Mucosa of rectum (tissue), 2 donors: ENCODE data around the gene FANCD2OS.
"Not testable (repeated sequence)": the region's sequence is repeated elsewhere in the genome, so short reads cannot be mapped to it uniquely, and the experiment has no call there.

Experiments
- H3K27ac ChIP-seq, 2 donors: one replicate each; pipeline ENCODE4 v1.7.0; 2013; ENCODE audit warnings: inconsistent platforms in 2 of 2, low read depth in 2 of 2, low read length in 2 of 2
- H3K27me3 ChIP-seq, 2 donors: one replicate each; pipeline ENCODE4 v1.7.0; 2013; ENCODE audit warnings: low read length in 2 of 2; ENCODE audit not compliant: control insufficient read depth in 2 of 2, insufficient read depth in 2 of 2
- H3K36me3 ChIP-seq, 2 donors: one replicate each; pipeline ENCODE4 v1.7.0; 2013; ENCODE audit warnings: low read length in 2 of 2; ENCODE audit not compliant: control insufficient read depth in 2 of 2, insufficient read depth in 2 of 2
- H3K4me1 ChIP-seq, 2 donors: one replicate each; pipeline ENCODE4 v1.7.0; 2013; ENCODE audit warnings: low read length in 2 of 2, mild to moderate bottlenecking in 1 of 2; ENCODE audit not compliant: control insufficient read depth in 2 of 2, insufficient read depth in 2 of 2
- H3K4me3 ChIP-seq, 2 donors: one replicate each; pipeline ENCODE4 v1.7.0; 2013; ENCODE audit warnings: low read length in 2 of 2
- H3K9ac ChIP-seq, 2 donors: one replicate each; pipeline ENCODE4 v1.7.0; 2013; ENCODE audit warnings: low read length in 2 of 2, low read depth in 1 of 2, mild to moderate bottlenecking in 1 of 2
- H3K9me3 ChIP-seq, 2 donors: one replicate each; pipeline ENCODE4 v1.7.0; 2013; ENCODE audit warnings: low read length in 2 of 2; ENCODE audit not compliant: control insufficient read depth in 2 of 2
- donor health status: healthy.
- donor health status: Normal muscosa, but diverticular disease.

Gene FANCD2OS

DNA sequence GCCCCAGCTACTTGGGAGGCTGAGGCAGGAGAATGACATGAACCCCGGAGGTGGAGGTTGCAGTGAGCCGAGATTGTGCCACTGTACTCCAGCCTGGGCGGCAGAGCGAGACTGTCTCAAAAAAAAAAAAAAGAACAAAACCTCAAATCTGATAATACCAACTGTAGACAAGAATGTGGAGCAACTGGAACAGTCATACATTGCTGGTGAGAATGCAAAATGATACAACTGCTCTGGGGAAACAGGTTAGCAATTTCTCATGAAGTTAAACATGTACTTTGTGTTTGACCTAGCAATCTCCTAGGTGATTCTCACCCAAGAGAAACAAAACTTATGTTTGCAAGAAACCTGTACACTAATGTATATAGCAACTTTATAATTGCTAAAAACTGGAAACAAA, 29.1 kb upstream of the FANCD2OS start:
- Histone ChIP-seq H3K4me1 (no peaks in the 10 kb centered on the region), H3K9me3 (no peaks in the 10 kb centered on the region), H3K36me3 (no peaks in the 10 kb centered on the region), H3K27ac (no peak overlapping the region), H3K4me3 (no peak overlapping the region), H3K27me3 (no peaks in the 10 kb centered on the region), H3K9ac (no peak overlapping the region)

DNA sequence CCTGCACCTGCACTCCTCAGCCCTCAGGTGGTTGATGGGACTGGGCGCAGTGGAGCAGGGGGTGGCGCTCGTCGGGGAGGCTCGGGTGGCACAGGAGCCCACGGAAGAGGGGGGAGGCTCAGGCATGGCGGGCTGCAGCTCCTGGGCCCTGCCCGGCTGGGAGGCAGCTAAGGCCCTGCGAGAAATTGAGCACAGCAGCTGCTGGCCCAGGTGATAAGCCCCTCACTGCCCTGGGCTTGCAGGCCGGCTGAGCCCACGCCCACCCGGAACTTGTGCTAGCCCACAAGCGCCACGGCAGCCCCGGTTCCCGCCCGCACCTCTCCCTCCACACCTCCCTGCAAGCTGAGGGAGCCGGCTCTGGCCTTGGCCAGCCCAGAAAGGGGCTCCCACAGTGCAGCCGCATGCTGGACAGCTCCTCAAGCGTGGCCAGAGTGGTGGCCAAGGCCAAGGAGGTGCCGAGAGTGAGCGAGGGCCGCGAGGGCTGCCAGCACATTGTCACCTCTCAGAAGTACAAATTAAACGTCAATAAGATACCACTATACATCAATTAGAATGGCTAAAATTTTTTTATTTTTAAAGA, 28.5 kb upstream of the FANCD2OS start:
- Histone ChIP-seq H3K4me3 (no peak overlapping the region), H3K36me3 (no peaks in the 10 kb centered on the region), H3K27me3 (no peaks in the 10 kb centered on the region), H3K9me3 (no peaks in the 10 kb centered on the region), H3K27ac (no peak overlapping the region), H3K4me1 (no peaks in the 10 kb centered on the region), H3K9ac (no peak overlapping the region)

DNA sequence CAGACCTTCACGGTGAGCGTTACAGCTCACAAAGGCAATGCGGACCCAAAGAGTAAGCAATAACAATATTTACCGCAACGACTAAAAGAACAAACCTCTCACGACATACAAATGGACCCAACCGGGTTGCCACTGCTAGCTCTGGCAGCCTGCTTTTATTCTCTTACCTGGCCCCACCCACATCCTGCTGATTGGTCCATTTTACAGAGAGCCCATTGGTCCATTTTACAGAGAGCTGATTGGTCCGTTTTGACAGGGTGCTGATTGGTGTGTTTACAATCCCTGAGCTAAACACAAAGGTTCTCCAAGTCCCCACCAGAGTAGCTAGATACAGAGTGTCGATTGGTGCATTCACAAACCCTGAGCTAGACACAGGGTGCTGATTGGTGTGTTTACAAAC, 27.8 kb upstream of the FANCD2OS start:
- not testable (repeated sequence) for H3K27me3 ChIP-seq, H3K4me3 ChIP-seq, H3K9me3 ChIP-seq, H3K36me3 ChIP-seq, H3K9ac ChIP-seq, H3K27ac ChIP-seq, H3K4me1 ChIP-seq

DNA sequence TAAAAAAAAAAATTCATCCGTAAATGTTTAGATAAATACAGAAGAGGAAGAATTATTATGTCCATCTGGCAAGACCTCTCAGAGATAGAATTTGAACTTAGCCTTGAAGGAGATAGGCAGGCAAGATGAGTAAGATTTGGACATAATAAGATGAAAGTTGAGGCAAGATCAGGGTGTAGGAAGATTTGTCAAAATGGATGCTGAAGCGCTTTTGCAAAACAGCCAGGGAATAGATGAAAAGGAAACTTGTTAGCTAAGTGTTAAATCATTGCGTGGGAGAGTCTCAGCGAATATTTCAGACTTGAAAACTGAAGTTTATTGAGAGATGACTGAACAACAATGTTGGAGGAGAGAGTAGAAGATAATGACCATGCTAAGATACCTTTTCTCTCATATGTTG, 14.7 kb upstream of the FANCD2OS start:
- Histone ChIP-seq H3K9ac (no peak overlapping the region), H3K4me1 (no peaks in the 10 kb centered on the region), H3K36me3 (peaks cover 19 to 25% of the 10 kb centered on the region in 2 donors)

DNA sequence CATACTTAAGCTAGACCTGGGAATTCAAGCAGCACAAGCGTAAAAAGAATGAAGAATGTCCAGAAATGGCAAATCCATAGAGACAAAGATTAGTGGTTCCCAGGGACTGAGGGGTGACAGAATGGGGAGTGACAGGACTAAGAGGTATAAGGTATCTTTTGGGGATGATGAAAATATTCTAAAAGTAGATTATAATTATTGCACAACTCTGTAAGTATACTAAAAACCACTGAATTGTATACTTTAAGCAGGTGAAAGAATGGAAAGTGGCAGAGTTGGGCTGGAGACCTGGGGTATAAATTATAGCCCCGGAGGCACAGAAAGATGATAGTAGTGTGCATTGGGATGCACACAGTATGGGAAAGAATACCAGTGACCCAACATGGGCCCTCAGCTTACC, 13.0 kb upstream of the FANCD2OS start:
- Histone ChIP-seq H3K27ac (no peak overlapping the region), H3K9me3 (no peaks in the 10 kb centered on the region), H3K36me3 (peaks cover 5 to 14% of the 10 kb centered on the region in 2 donors), H3K27me3 (no peaks in the 10 kb centered on the region), H3K4me3 (no peak overlapping the region), H3K9ac (no peak overlapping the region), H3K4me1 (peaks cover 6 to 9% of the 10 kb centered on the region in 2 donors)

More for the DNA sequence above, 14.7 kb upstream of the FANCD2OS start:
- Histone ChIP-seq H3K27me3 (no peaks in the 10 kb centered on the region), H3K9me3 (no peaks in the 10 kb centered on the region), H3K27ac (no peak overlapping the region), H3K4me3 (no peak overlapping the region)

DNA sequence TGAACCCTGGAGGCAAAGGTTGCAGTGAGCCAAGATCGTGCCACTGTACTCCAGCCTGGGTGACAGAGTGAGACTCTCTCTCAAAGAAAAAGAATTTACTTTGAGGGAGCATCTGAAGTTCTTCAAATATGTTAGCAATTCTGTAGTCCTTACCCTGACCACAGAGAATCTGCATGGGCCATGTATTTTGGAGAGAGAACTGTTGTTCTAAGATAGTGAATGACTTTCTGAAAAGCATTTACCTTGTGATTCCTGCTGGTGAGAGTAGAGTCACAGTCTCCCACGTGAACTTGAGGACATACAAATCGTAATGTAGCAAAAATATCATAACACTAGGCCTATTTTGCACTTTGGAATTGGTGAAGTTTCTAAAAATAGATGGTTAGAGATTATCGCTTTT, 11.3 kb upstream of the FANCD2OS start:
- H3K36me3 ChIP-seq = peaks cover 3 to 6% of the 10 kb centered on the region in 2 donors
- H3K27me3 ChIP-seq = no peaks in the 10 kb centered on the region
- no peaks in the 10 kb centered on the region for H3K9me3 ChIP-seq
- H3K4me1 ChIP-seq = peaks cover 6 to 10% of the 10 kb centered on the region in 2 donors
- H3K27ac ChIP-seq = no peak overlapping the region
- H3K9ac ChIP-seq = no peak overlapping the region
- H3K4me3 ChIP-seq = no peak overlapping the region

DNA sequence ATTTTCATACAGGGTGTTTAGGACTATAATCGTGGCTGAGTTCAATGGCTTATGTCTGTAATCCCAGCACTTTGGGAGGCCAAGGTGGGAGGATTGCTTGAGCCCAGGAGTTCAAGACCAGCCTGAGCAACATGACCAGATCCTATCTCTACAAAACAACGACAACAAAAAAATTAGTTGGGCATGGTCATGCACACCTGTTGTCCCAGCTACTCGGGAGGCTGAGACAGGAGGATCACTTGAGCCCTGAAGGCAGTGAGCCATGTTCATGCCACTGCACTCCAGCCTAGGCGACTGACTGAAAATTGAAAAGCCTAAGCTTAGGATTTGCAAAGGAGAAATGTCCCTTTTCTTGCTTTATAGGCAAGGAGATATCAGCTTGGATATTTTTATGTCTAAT, 8.9 kb upstream of the FANCD2OS start:
- no peaks in the 10 kb centered on the region for H3K27me3 ChIP-seq
- H3K4me3 ChIP-seq = peak overlapping the region in 1 of 2 donors; percentile 100
- H3K9me3 ChIP-seq = no peaks in the 10 kb centered on the region

DNA sequence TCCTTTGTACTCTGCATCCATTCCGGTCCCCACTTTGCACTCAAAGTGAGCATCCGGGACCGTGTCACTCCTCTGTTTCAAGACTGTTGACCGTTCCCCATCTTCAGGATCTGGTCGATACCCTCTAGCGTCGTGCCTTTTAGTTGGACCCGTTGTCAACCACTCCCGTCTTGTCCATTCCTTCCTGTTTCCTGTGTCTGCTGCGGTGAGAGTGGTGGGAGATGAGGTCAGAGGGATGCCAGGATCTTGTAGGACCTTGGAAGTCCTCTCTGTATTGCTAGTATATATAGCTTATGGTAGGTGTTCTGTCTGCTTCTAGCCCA, 8.0 kb upstream of the FANCD2OS start:
- H3K9ac ChIP-seq = peak overlapping the region; percentile 76 to 87
- no peaks in the 10 kb centered on the region for H3K27me3 ChIP-seq
- H3K4me1 ChIP-seq = peaks cover 6 to 10% of the 10 kb centered on the region in 2 donors

More for the DNA sequence above, 8.9 kb upstream of the FANCD2OS start:
- H3K36me3 ChIP-seq = peaks cover 3 to 6% of the 10 kb centered on the region in 2 donors
- peaks cover 6 to 10% of the 10 kb centered on the region in 2 donors for H3K4me1 ChIP-seq
- H3K27ac ChIP-seq = no peak overlapping the region
- H3K9ac ChIP-seq = no peak overlapping the region

DNA sequence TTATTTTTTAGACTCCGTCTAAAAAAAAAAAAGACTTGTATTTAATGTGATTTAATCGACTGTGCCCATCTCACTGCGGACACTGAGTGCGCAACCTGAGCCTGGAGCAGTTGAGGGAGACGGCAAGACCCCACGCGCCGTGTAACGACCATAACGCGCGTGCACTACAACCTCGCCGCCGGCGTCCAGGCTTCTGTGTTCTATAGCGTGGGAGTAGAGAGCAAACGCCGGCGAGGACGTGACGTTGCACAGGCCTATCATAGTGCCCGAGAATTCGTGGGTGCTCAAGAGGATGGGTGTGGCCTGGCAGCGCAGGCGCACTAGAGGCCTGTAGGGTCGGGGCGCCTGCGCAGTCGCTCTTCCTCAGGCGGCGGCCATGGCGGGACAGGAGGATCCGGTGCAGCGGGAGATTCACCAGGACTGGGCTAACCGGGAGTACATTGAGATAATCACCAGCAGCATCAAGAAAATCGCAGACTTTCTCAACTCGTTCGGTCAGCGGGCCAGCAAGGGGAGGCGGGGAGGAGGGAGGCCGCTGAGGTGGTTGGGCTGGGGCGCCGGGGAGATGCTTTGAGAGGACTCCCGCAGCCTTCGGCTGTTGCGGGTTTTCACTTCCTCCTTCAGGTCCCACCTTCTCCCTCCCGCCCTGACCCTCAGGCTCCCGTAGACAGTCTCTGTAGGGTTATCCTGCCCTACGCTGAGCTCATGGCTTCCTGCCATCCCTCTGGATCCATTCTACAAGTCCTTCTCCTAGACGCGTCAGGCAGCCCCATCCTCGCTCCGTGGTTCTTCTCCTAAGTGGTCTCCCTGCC, 7.5 kb upstream of the FANCD2OS start, which contains the start of gene BRK1:
BRK1 (plus strand) TSS at position 350 of the 812 bp plus-strand sequence; CDS start at position 377, 27 bp downstream.
- no peaks in the 10 kb centered on the region for H3K27me3 ChIP-seq
- peak within 1 kb of the TSS; percentile 56 to 64 for H3K27ac ChIP-seq
- peak within 1 kb of the TSS; percentile 85 to 100 for H3K4me3 ChIP-seq
- H3K9ac ChIP-seq = peak within 1 kb of the TSS; percentile 76 to 87
- no peaks in the 10 kb centered on the region for H3K36me3 ChIP-seq
- H3K9me3 ChIP-seq = no peaks in the 10 kb centered on the region
- H3K4me1 ChIP-seq = peaks cover 6 to 10% of the 10 kb centered on the region in 2 donors

More for the DNA sequence above, 8.0 kb upstream of the FANCD2OS start:
- Histone ChIP-seq H3K9me3 (no peaks in the 10 kb centered on the region), H3K27ac (peak overlapping the region; percentile 56 to 64), H3K36me3 (peaks cover 0 to 3% of the 10 kb centered on the region in 2 donors), H3K4me3 (peak overlapping the region; percentile 85 to 100)

DNA sequence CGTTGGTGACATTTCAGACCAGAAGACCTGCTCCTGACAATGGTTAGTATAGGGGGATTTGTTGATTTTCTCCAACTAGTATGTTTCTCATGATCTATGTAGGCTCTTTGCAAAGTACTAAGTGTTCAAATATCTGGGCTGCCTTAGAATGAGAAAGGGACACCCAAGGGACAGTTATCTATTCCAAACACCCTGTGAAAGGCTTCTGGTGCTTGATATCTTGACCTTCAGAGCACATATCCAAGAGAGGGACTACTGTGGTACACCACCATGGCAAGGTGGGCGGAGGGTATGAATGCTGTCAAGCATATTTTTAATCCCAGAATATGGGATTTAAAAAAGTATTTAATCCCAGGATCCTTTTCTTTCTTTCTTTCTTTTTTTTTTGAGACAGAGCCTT, 1.1 kb downstream of the FANCD2OS start:
- H3K9me3 ChIP-seq = no peaks in the 10 kb centered on the region
- no peak overlapping the region for H3K9ac ChIP-seq
- H3K4me3 ChIP-seq = no peak overlapping the region
- H3K36me3 ChIP-seq = no peaks in the 10 kb centered on the region
- H3K4me1 ChIP-seq = no peaks in the 10 kb centered on the region
- no peak overlapping the region for H3K27ac ChIP-seq
- H3K27me3 ChIP-seq = no peaks in the 10 kb centered on the region
